NCI-H69 (cell line): ENCODE data around the gene CSTF1.
A peak's percentile ranks its signal among the peaks of the same experiment; 100 is the strongest.

Experiments used
- DNase-seq: peaks from one replicate; lab custom pipeline; 2025; lab: John Stamatoyannopoulos, UW

The CSTF1 gene

DNA sequence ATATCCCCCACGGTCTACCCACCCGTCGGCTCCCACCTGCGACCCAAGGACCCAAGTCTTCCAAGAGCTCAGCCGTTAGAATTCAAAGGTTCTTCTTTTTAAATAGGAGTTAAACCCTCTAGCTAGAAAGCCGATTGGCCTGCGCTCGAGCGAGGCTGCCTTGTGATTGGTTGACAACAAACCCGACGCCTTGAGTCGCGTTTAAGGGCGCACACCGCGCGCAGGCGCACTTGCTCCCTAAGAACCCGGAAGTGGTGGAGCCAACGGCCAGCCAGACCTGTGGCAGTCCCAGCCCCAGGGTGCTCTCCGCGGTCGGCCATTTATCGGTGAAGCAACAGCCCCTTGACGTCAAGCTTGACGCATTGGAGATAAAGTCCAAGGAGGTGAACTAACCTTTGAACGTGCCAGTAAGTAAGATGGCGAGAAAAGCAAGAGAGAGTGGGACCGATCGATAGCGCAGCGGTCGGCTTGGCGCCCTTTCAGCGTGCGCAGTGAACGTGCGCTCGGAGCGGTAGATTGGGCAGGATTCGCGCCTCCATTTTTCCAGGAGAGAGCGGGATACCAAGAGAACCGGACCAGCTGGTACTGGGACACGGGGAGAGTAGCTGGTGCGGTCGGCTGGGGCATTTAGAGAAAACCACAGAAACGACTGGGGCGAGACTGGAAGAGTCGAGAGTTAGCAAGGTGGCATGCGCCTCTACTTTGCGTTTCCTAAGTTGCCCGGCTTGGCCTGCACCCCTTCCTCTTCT is at the start of gene CSTF1, which contains the start of gene AURKA:
CSTF1 (plus strand) TSS at position 514 of the 749 bp plus-strand sequence. CDS start 2,908 bp downstream, outside the sequence.
AURKA (minus strand) TSS at position 84 of the 749 bp plus-strand sequence. CDS start 4,018 bp downstream, outside the sequence.
- peak; percentile 96 for DNase-seq

- no peak for DNase-seq
These were observed 49.7 kb upstream of the CSTF1 start for GRCh38 chr20:56342783-56343182.

DNA sequence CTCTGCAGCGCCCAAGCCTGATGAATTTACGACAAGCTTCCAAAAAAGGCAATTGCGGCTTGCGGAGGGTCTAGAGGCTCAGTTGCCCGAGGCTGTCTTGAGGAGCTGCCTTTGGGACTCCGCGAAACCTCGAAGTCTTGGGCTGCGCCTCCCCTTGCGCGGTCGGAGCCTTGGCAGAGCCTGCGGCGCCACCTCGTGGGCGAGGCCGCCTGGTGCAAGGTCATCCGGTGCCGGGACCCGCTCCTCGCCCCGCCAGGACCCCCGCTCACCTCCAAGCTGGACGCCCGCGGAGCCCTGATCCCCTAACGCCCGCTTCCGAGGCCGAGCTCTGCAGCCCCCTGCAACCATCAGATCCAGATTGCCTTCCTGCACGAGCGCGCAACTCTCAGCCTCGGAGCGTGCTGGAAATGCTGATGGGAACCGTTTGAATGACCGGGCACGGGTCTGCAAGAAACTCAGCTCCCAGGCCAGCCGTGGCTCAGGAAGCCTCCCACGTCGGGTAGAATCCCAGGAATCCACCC is 48.5 kb upstream of the CSTF1 start:
- DNase-seq = peak; percentile 14

GRCh38 chr20:56345911-56346310 is 46.5 kb upstream of the CSTF1 start:
- no peak for DNase-seq

- DNase-seq = peak; percentile 5
These were observed 44.7 kb upstream of the CSTF1 start for GRCh38 chr20:56347628-56348304.

- peak; percentile 5 for DNase-seq
These were observed 44.1 kb upstream of the CSTF1 start for GRCh38 chr20:56348305-56348693.

- no peak for DNase-seq
These were observed 43.7 kb upstream of the CSTF1 start for GRCh38 chr20:56348746-56349145.

DNA sequence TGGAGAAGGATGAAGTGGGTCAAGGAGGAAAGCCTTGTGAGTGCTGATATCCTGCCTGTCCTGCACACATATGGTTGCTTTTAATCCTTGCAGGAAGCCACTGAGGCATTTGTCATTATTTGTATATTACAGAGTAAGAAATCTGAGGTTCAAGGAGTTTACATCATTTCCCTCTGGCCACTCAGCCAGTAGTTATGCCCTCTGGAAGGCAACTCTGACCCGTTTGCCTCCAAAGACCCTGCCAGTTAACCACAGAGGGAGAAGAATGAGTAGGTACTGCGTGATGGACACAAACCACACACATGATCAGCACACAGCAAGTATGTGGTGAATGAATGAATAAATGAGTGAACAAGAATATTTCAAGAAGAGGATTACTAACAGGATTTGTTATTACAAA is 41.6 kb upstream of the CSTF1 start:
- DNase-seq = no peak

GRCh38 chr20:56352345-56353055 is 39.9 kb upstream of the CSTF1 start:
- DNase-seq = no peak

- DNase-seq = no peak
These were observed 39.1 kb upstream of the CSTF1 start for GRCh38 chr20:56353356-56353755.

- DNase-seq = peak; percentile 2
These were observed 34.4 kb upstream of the CSTF1 start for GRCh38 chr20:56358070-56358469.

GRCh38 chr20:56358600-56359211 is 33.7 kb upstream of the CSTF1 start, which contains the start of gene FAM210B:
TSS of gene FAM210B (plus strand) at chr20:56358974. CDS start at chr20:56359006, 32 bp downstream.
- peak; percentile 91 for DNase-seq

DNA sequence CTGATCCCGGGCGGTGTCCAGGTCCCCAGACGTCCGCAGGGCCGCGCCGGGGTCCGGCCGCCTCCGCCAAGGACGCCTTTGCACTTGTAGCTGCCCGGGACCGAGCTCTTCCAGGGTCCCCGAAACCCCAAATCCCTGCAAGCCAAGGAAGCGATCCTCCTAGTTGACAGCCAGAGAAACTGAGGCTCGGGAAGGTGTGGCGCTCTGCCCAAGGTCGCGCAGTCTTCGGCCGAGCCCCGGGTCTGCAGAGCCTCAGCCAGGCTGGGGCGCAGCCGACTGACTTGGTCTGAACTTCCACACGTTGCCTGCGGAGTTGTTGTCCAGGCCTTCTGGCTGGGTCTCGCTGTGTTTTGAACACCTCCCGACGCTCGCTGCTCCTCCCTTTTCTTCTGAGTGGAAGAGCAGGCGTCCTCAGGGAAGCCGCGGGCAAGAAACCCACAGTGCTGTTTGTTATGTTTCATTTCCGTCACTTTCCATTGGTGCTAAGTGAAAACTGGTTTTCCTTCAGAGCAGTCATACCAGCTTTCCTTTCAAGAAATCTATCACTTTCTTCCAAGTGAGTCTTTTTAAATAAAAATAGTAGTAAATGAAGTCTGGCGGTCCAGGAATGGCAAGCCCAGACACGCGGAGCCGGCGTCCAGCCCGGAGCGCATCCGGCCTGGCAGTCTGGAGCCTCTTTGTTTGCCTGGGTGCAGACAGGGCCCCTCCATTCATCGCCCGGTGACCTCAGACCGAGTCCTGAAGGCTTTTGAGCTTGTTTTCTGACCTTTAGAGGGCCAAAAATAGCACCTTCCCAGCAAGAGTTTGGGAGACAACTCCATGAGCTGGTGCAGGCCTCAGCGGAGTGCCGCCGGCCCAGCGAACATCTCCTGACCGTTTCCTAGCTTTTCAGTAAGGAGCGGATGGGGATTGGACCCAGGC is 33.0 kb upstream of the CSTF1 start:
- DNase-seq = peak; percentile 82

GRCh38 chr20:56360133-56360907 is 32.1 kb upstream of the CSTF1 start:
- peak; percentile 72 for DNase-seq

- DNase-seq = peak; percentile 76
These were observed 31.6 kb upstream of the CSTF1 start for GRCh38 chr20:56360908-56361205.

- no peak for DNase-seq
These were observed 30.5 kb upstream of the CSTF1 start for GRCh38 chr20:56361900-56362299.

GRCh38 chr20:56362833-56363413 is 29.5 kb upstream of the CSTF1 start:
- DNase-seq = no peak

GRCh38 chr20:56363491-56363890 is 29.0 kb upstream of the CSTF1 start:
- DNase-seq = no peak

- no peak for DNase-seq
These were observed 23.9 kb upstream of the CSTF1 start for GRCh38 chr20:56368351-56369134.
